Thyroid gland (tissue), 4 donors: ENCODE measurements around the gene ANKRD17.

ENCODE experiments used
- CTCF ChIP-seq, 6 experiments: fragments of 200-600 bp in 3 of 6; fragments of 450-650 bp in 3 of 6; sonication (generic) in 3 of 6; IDR thresholded peaks; one replicate each; pipeline ENCODE4 v1.5.1; 2016 to 2019; ENCODE audit warnings: antibody characterized with exemption in 6 of 6, mild to moderate bottlenecking in 2 of 6, inconsistent platforms in 1 of 6, moderate library complexity in 1 of 6
- POLR2A ChIP-seq, 2 donors: fragments of 450-650 bp; IDR thresholded peaks; one replicate each; pipeline ENCODE4 v1.6.1; 2017; ENCODE audit warnings: antibody characterized with exemption in 2 of 2, mild to moderate bottlenecking in 2 of 2, moderate library complexity in 1 of 2

- TF ChIP-seq CTCF (IDR thresholded peaks at IDR 0.05) (no peak), POLR2A (IDR thresholded peaks at IDR 0.05) (no peak)
Measured at GRCh38 chr4:73193155-73193554, 65.4 kb downstream of the ANKRD17 start.
